Measurements from ENCODE around the gene TARBP1.

DNA sequence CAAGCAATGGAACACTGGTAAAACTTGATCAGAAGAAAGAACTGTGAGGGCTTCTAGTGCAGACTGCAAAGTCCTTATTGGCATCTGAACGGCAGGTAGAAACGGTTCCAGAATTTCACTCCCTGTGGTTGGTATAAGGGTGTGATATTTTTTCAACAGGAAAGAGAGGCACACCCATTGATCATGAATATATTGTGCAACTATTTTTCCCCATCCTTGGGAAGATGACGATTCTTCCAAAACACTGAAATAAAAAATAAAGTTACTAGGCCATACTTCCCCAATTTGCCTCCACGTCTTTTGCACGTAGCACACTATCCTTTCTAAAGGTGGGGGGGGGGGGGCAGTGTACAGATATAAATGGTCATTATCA, 49.6 kb downstream of the TARBP1 start:
- TF ChIP-seq POLR2A (IDR thresholded peaks at IDR 0.05; ENCODE audit: low read length) (no peak), GATA1 (IDR thresholded peaks at IDR 0.05; ENCODE audit: low read depth, low read length) (no peak)
